Fibroblast of villous mesenchyme (primary cell): ENCODE results near the gene DLG1. TPM values are rescaled to one million over a fixed set of nuclear protein-coding genes. Genes with fewer than 3 reads are reported as not detected.
A peak's percentile ranks its signal among the peaks of the same experiment; 100 is the strongest.

Experiments used
- DNase-seq: peaks from one replicate; pipeline ENCODE4 v3.0.0-alpha.2; 2010; ENCODE audit warnings: low read depth
- H3K4me3 ChIP-seq: 2 replicates; pipeline ENCODE4 v1.5.1; 2011; ENCODE audit warnings: low read depth, mild to moderate bottlenecking, low read length
- CTCF ChIP-seq: IDR thresholded peaks from 2 replicates; pipeline ENCODE4 v1.5.1; 2012; ENCODE audit warnings: low read depth, mild to moderate bottlenecking, low read length; ENCODE audit not compliant: insufficient read depth
- total RNA-seq: library from RNA; depleted of rRNA; stranded (reverse); fragments of >200 nt; gene quantifications from 2 replicates; pipeline ENCODE4 v1.2.3, GENCODE V29; 2012

DLG1 gene
- total RNA-seq, 1 donor = 87.7 TPM

- peak; percentile 37 for DNase-seq
- TF ChIP-seq CTCF = no peak
Measured at GRCh38 chr3:197175503-197175902, 122.9 kb downstream of the DLG1 start.

GRCh38 chr3:197174927-197175326, 123.5 kb downstream of the DLG1 start:
- H3K4me3 ChIP-seq = no peak overlapping the region
- DNase-seq = no peak
- TF ChIP-seq CTCF = no peak

More at GRCh38 chr3:197175503-197175902, 122.9 kb downstream of the DLG1 start:
- H3K4me3 ChIP-seq = no peak overlapping the region

GRCh38 chr3:197173620-197174019, 124.8 kb downstream of the DLG1 start:
- TF ChIP-seq CTCF = no peak
- DNase-seq = no peak
- no peak overlapping the region for H3K4me3 ChIP-seq

- no peak overlapping the region for H3K4me3 ChIP-seq
- peak; percentile 20 for DNase-seq
- no peak for TF ChIP-seq CTCF
Measured at GRCh38 chr3:197171481-197172067, 126.8 kb downstream of the DLG1 start.

- H3K4me3 ChIP-seq = no peak overlapping the region
- TF ChIP-seq CTCF = no peak
- no peak for DNase-seq
Measured at GRCh38 chr3:197169028-197169427, 129.4 kb downstream of the DLG1 start.

GRCh38 chr3:197168606-197169005, 129.8 kb downstream of the DLG1 start:
- TF ChIP-seq CTCF = no peak
- DNase-seq = peak; percentile 38

GRCh38 chr3:197168063-197168462, 130.3 kb downstream of the DLG1 start:
- no peak for DNase-seq
- TF ChIP-seq CTCF = no peak
- H3K4me3 ChIP-seq = no peak overlapping the region

More at GRCh38 chr3:197168606-197169005, 129.8 kb downstream of the DLG1 start:
- no peak overlapping the region for H3K4me3 ChIP-seq
